Measurements from ENCODE around the gene MORN5. TPM values are rescaled to one million over a fixed set of nuclear protein-coding genes. Genes with fewer than 3 reads are reported as not detected.
A peak's percentile ranks its signal among the peaks of the same experiment; 100 is the strongest.

Gene MORN5
- total RNA-seq, 6 donors from 2014 or later, result 3.5 to 33.5 (median 10.5) TPM; not detected in 1

- WGBS, 2 donors, result 87 to 91% methylated on average over 9 of the region's 9 CpGs
- no peak for ATAC-seq (ENCODE audit: low FRiP score in 2 of 2)
- no peak for DNase-seq
Measured at GRCh38 chr9:122206118-122207046, 46.7 kb downstream of the MORN5 start.

GRCh38 chr9:122207096-122207495, 47.4 kb downstream of the MORN5 start:
- no peak overlapping the region for H3K4me3 ChIP-seq
- no peak for ATAC-seq (ENCODE audit: low FRiP score in 2 of 2)
- H3K4me1 ChIP-seq, result no peaks in the 10 kb centered on the region
- no peaks in the 10 kb centered on the region for H3K27me3 ChIP-seq
- no peaks in the 10 kb centered on the region for H3K9me3 ChIP-seq
- DNase-seq, result no peak
- no peaks in the 10 kb centered on the region for H3K36me3 ChIP-seq
- WGBS, 2 donors, result 72 to 82% methylated on average over 9 of the region's 9 CpGs
- TF ChIP-seq POLR2A (IDR thresholded peaks at IDR 0.05) (no peak), CTCF (IDR thresholded peaks at IDR 0.05) (no peak), EP300 (IDR thresholded peaks at IDR 0.05) (no peak), POLR2AphosphoS5 (IDR thresholded peaks at IDR 0.05) (no peak)
- no peak overlapping the region for H3K27ac ChIP-seq

More at GRCh38 chr9:122206118-122207046, 46.7 kb downstream of the MORN5 start:
- Histone ChIP-seq H3K36me3 (no peaks in the 10 kb centered on the region), H3K4me1 (no peaks in the 10 kb centered on the region), H3K9me3 (no peaks in the 10 kb centered on the region), H3K27ac (no peak overlapping the region), H3K4me3 (no peak overlapping the region), H3K27me3 (no peaks in the 10 kb centered on the region)
- TF ChIP-seq EP300 (IDR thresholded peaks at IDR 0.05) (no peak), CTCF (IDR thresholded peaks at IDR 0.05) (no peak), POLR2AphosphoS5 (IDR thresholded peaks at IDR 0.05) (no peak), POLR2A (IDR thresholded peaks at IDR 0.05) (no peak)

- Histone ChIP-seq H3K36me3 (no peaks in the 10 kb centered on the region), H3K27me3 (peaks cover 0 to 17% (median 10%) of the 10 kb centered on the region in 4 donors), H3K9me3 (no peaks in the 10 kb centered on the region), H3K4me1 (peaks cover 11 to 14% (median 13%) of the 10 kb centered on the region in 4 donors), H3K4me3 (no peak overlapping the region), H3K27ac (no peak overlapping the region)
- 86% methylated on average over 8 to 12 of the region's 12 CpGs for WGBS, 2 donors
- DNase-seq (peak in 1 of 2 donors; percentile 49), ATAC-seq (ENCODE audit: low FRiP score in 2 of 2) (peak in 1 of 2 donors; percentile 3)
- no peak for TF ChIP-seq POLR2AphosphoS5 (IDR thresholded peaks at IDR 0.05)
- no peak for TF ChIP-seq POLR2A (IDR thresholded peaks at IDR 0.05)
- TF ChIP-seq EP300 (IDR thresholded peaks at IDR 0.05), result no peak
- no peak for TF ChIP-seq CTCF (IDR thresholded peaks at IDR 0.05)
Measured at GRCh38 chr9:122209451-122209850, 49.7 kb downstream of the MORN5 start.

- no peak for DNase-seq
- H3K27ac ChIP-seq, result no peak overlapping the region
- H3K27me3 ChIP-seq, result peaks cover 0 to 18% (median 10%) of the 10 kb centered on the region in 4 donors
- TF ChIP-seq CTCF (IDR thresholded peaks at IDR 0.05) (no peak), POLR2AphosphoS5 (IDR thresholded peaks at IDR 0.05) (no peak), POLR2A (IDR thresholded peaks at IDR 0.05) (no peak), EP300 (IDR thresholded peaks at IDR 0.05) (no peak)
- no peaks in the 10 kb centered on the region for H3K9me3 ChIP-seq
- 84 to 90% methylated on average over 7 of the region's 7 CpGs for WGBS, 2 donors
- peaks cover 11 to 15% (median 13%) of the 10 kb centered on the region in 4 donors for H3K4me1 ChIP-seq
- no peak for ATAC-seq (ENCODE audit: low FRiP score in 2 of 2)
- H3K36me3 ChIP-seq, result no peaks in the 10 kb centered on the region
- no peak overlapping the region for H3K4me3 ChIP-seq
Measured at GRCh38 chr9:122212473-122213004, 52.8 kb downstream of the MORN5 start.
